Measurements from ENCODE around the gene BTBD9. TPM values are rescaled to one million over a fixed set of nuclear protein-coding genes. Genes with fewer than 3 reads are reported as not detected.

The BTBD9 gene
- total RNA-seq, 5 donors from 2014 or later (not counting 1 experiment from before 2014, with no cell fraction given): 29.3 to 67.7 (median 38.1) TPM

GRCh38 chr6:38501931-38502330, 137.8 kb downstream of the BTBD9 start:
- Histone ChIP-seq H3K4me3 (ENCODE audit: control insufficient read depth in 1 of 2, extremely low read depth in 1 of 2, low read length in 1 of 2) (no peak overlapping the region), H3K9me3 (no peaks in the 10 kb centered on the region), H3K27ac (ENCODE audit: low read length) (no peak overlapping the region), H3K27me3 (replicated peaks in 1 of 2; ENCODE audit: control insufficient read depth in 2 of 2, extremely low read depth in 1 of 2, insufficient read depth in 2 of 2, low read length in 1 of 2) (no peaks in the 10 kb centered on the region), H3K36me3 (ENCODE audit: control insufficient read depth in 2 of 2, extremely low read depth in 1 of 2, insufficient read depth in 1 of 2, low read length in 1 of 2) (no peaks in the 10 kb centered on the region), H3K4me1 (ENCODE audit: control insufficient read depth in 1 of 2, extremely low read depth in 1 of 2, insufficient read depth in 2 of 2, low read length in 2 of 2) (no peaks in the 10 kb centered on the region)
- H3K9me3 Mint-ChIP-seq: no peaks in the 10 kb centered on the region
- H3K4me1 Mint-ChIP-seq: no peaks in the 10 kb centered on the region
- no CpG with 5 or more reads among the region's 1 CpG for WGBS (ENCODE audit: insufficient coverage)
- DNase-seq: no peak
- POLR2A ChIA-PET: interaction anchor here in 1 of 2 donors (0.5 kb wide), 2 partner anchors 12 to 201 kb away, joined by 3 to 4 read pairs; no protein-coding TSS in a partner anchor
- no peaks in the 10 kb centered on the region for H3K36me3 Mint-ChIP-seq
- no peak for ATAC-seq (replicated peaks in 1 of 4)
- CTCF ChIA-PET: interaction anchor here in 1 of 2 donors (0.6 to 1.2 kb wide), 2 partner anchors 8 to 600 kb away, joined by 6 to 10 read pairs; no protein-coding TSS in a partner anchor
- no peak overlapping the region for H3K27ac Mint-ChIP-seq
- no peak overlapping the region for H3K4me3 Mint-ChIP-seq
- no peaks in the 10 kb centered on the region for H3K27me3 Mint-ChIP-seq

- Histone ChIP-seq H3K9me3 (no peaks in the 10 kb centered on the region), H3K4me1 (ENCODE audit: control insufficient read depth in 1 of 2, extremely low read depth in 1 of 2, insufficient read depth in 2 of 2, low read length in 2 of 2) (no peaks in the 10 kb centered on the region), H3K27me3 (replicated peaks in 1 of 2; ENCODE audit: control insufficient read depth in 2 of 2, extremely low read depth in 1 of 2, insufficient read depth in 2 of 2, low read length in 1 of 2) (no peaks in the 10 kb centered on the region), H3K36me3 (ENCODE audit: control insufficient read depth in 2 of 2, extremely low read depth in 1 of 2, insufficient read depth in 1 of 2, low read length in 1 of 2) (no peaks in the 10 kb centered on the region), H3K27ac (ENCODE audit: low read length) (no peak overlapping the region), H3K4me3 (ENCODE audit: control insufficient read depth in 1 of 2, extremely low read depth in 1 of 2, low read length in 1 of 2) (no peak overlapping the region)
- no peaks in the 10 kb centered on the region for H3K36me3 Mint-ChIP-seq
- 92% methylated on average over 5 of the region's 5 CpGs for WGBS (ENCODE audit: insufficient coverage)
- CTCF ChIA-PET: no interaction called here
- POLR2A ChIA-PET: no interaction called here
- no peak overlapping the region for H3K27ac Mint-ChIP-seq
- H3K4me1 Mint-ChIP-seq: no peaks in the 10 kb centered on the region
- H3K27me3 Mint-ChIP-seq: no peaks in the 10 kb centered on the region
- DNase-seq: no peak
- H3K4me3 Mint-ChIP-seq: no peak overlapping the region
- no peaks in the 10 kb centered on the region for H3K9me3 Mint-ChIP-seq
- ATAC-seq (replicated peaks in 1 of 4): no peak
Measured at GRCh38 chr6:38499529-38500096, 140.1 kb downstream of the BTBD9 start.

GRCh38 chr6:38498805-38499445, 140.8 kb downstream of the BTBD9 start:
- Histone ChIP-seq H3K4me3 (ENCODE audit: control insufficient read depth in 1 of 2, extremely low read depth in 1 of 2, low read length in 1 of 2) (no peak overlapping the region), H3K36me3 (ENCODE audit: control insufficient read depth in 2 of 2, extremely low read depth in 1 of 2, insufficient read depth in 1 of 2, low read length in 1 of 2) (no peaks in the 10 kb centered on the region), H3K27me3 (replicated peaks in 1 of 2; ENCODE audit: control insufficient read depth in 2 of 2, extremely low read depth in 1 of 2, insufficient read depth in 2 of 2, low read length in 1 of 2) (no peaks in the 10 kb centered on the region), H3K4me1 (ENCODE audit: control insufficient read depth in 1 of 2, extremely low read depth in 1 of 2, insufficient read depth in 2 of 2, low read length in 2 of 2) (no peaks in the 10 kb centered on the region), H3K27ac (ENCODE audit: low read length) (no peak overlapping the region), H3K9me3 (no peaks in the 10 kb centered on the region)
- no peak for DNase-seq
- no peaks in the 10 kb centered on the region for H3K9me3 Mint-ChIP-seq
- peaks cover 0 to 4% (median 2%) of the 10 kb centered on the region in 3 donors for H3K4me1 Mint-ChIP-seq
- WGBS (ENCODE audit: insufficient coverage): 100% methylated on average over 2 of the region's 5 CpGs
- ChIA-PET POLR2A (no interaction called here), CTCF (interaction anchor here (0.7 kb wide), 4 partner anchors 11 to 136 kb away, joined by 3 to 6 read pairs (median 4); no protein-coding TSS in a partner anchor)
- H3K27me3 Mint-ChIP-seq: no peaks in the 10 kb centered on the region
- ATAC-seq (replicated peaks in 1 of 4): no peak
- no peak overlapping the region for H3K27ac Mint-ChIP-seq
- no peaks in the 10 kb centered on the region for H3K36me3 Mint-ChIP-seq
- no peak overlapping the region for H3K4me3 Mint-ChIP-seq

GRCh38 chr6:38498085-38498484, 141.6 kb downstream of the BTBD9 start:
- Histone ChIP-seq H3K27me3 (replicated peaks in 1 of 2; ENCODE audit: control insufficient read depth in 2 of 2, extremely low read depth in 1 of 2, insufficient read depth in 2 of 2, low read length in 1 of 2) (no peaks in the 10 kb centered on the region), H3K4me1 (ENCODE audit: control insufficient read depth in 1 of 2, extremely low read depth in 1 of 2, insufficient read depth in 2 of 2, low read length in 2 of 2) (no peaks in the 10 kb centered on the region), H3K4me3 (ENCODE audit: control insufficient read depth in 1 of 2, extremely low read depth in 1 of 2, low read length in 1 of 2) (no peak overlapping the region), H3K9me3 (no peaks in the 10 kb centered on the region), H3K27ac (ENCODE audit: low read length) (no peak overlapping the region), H3K36me3 (ENCODE audit: control insufficient read depth in 2 of 2, extremely low read depth in 1 of 2, insufficient read depth in 1 of 2, low read length in 1 of 2) (no peaks in the 10 kb centered on the region)
- Mint-ChIP-seq H3K36me3 (no peaks in the 10 kb centered on the region), H3K4me3 (no peak overlapping the region), H3K4me1 (peaks cover 0 to 4% (median 4%) of the 10 kb centered on the region in 3 donors), H3K9me3 (no peaks in the 10 kb centered on the region), H3K27ac (no peak overlapping the region), H3K27me3 (no peaks in the 10 kb centered on the region)
- ChIA-PET CTCF (interaction anchor here (0.6 to 0.7 kb wide), 6 partner anchors 12 to 697 kb away, joined by 3 to 6 read pairs (median 4); no protein-coding TSS in a partner anchor), POLR2A (no interaction called here)
- ATAC-seq (replicated peaks in 1 of 4): no peak
- 100% methylated on average over 1 of the region's 1 CpG for WGBS (ENCODE audit: insufficient coverage)
- no peak for DNase-seq

GRCh38 chr6:38497546-38497945, 142.2 kb downstream of the BTBD9 start:
- no peaks in the 10 kb centered on the region for H3K27me3 Mint-ChIP-seq
- ATAC-seq (replicated peaks in 1 of 4): no peak
- H3K27ac Mint-ChIP-seq: no peak overlapping the region
- no peaks in the 10 kb centered on the region for H3K4me1 ChIP-seq (ENCODE audit: control insufficient read depth in 1 of 2, extremely low read depth in 1 of 2, insufficient read depth in 2 of 2, low read length in 2 of 2)
- ChIA-PET CTCF (interaction anchor here in 1 of 2 donors (0.6 to 0.7 kb wide), 2 partner anchors 158 to 696 kb away, joined by 3 read pairs; no protein-coding TSS in a partner anchor), POLR2A (no interaction called here)
- no peak overlapping the region for H3K4me3 Mint-ChIP-seq
- H3K4me3 ChIP-seq (ENCODE audit: control insufficient read depth in 1 of 2, extremely low read depth in 1 of 2, low read length in 1 of 2): no peak overlapping the region
- no peaks in the 10 kb centered on the region for H3K9me3 Mint-ChIP-seq
- DNase-seq: no peak
- no peaks in the 10 kb centered on the region for H3K36me3 Mint-ChIP-seq
- no peaks in the 10 kb centered on the region for H3K27me3 ChIP-seq (replicated peaks in 1 of 2; ENCODE audit: control insufficient read depth in 2 of 2, extremely low read depth in 1 of 2, insufficient read depth in 2 of 2, low read length in 1 of 2)
- H3K36me3 ChIP-seq (ENCODE audit: control insufficient read depth in 2 of 2, extremely low read depth in 1 of 2, insufficient read depth in 1 of 2, low read length in 1 of 2): no peaks in the 10 kb centered on the region
- H3K9me3 ChIP-seq: no peaks in the 10 kb centered on the region
- peaks cover 0 to 4% (median 4%) of the 10 kb centered on the region in 3 donors for H3K4me1 Mint-ChIP-seq
- H3K27ac ChIP-seq (ENCODE audit: low read length): no peak overlapping the region
- no CpG with 5 or more reads among the region's 2 CpGs for WGBS (ENCODE audit: insufficient coverage)

GRCh38 chr6:38495922-38496635, 143.7 kb downstream of the BTBD9 start:
- POLR2A ChIA-PET: no interaction called here
- ATAC-seq (replicated peaks in 1 of 4): no peak
- H3K36me3 ChIP-seq (ENCODE audit: control insufficient read depth in 2 of 2, extremely low read depth in 1 of 2, insufficient read depth in 1 of 2, low read length in 1 of 2): no peaks in the 10 kb centered on the region
- no peak for DNase-seq
- CTCF ChIA-PET: interaction anchor here in 1 of 2 donors (0.7 kb wide), 1 partner anchor 75 kb away, joined by 4 read pairs; no protein-coding TSS in a partner anchor
- H3K27me3 Mint-ChIP-seq: no peaks in the 10 kb centered on the region
- H3K36me3 Mint-ChIP-seq: no peaks in the 10 kb centered on the region
- H3K9me3 ChIP-seq: no peaks in the 10 kb centered on the region
- no peaks in the 10 kb centered on the region for H3K27me3 ChIP-seq (replicated peaks in 1 of 2; ENCODE audit: control insufficient read depth in 2 of 2, extremely low read depth in 1 of 2, insufficient read depth in 2 of 2, low read length in 1 of 2)
- WGBS (ENCODE audit: insufficient coverage): 52% methylated on average over 2 of the region's 5 CpGs
- no peaks in the 10 kb centered on the region for H3K4me1 ChIP-seq (ENCODE audit: control insufficient read depth in 1 of 2, extremely low read depth in 1 of 2, insufficient read depth in 2 of 2, low read length in 2 of 2)
- no peak overlapping the region for H3K27ac Mint-ChIP-seq
- no peaks in the 10 kb centered on the region for H3K9me3 Mint-ChIP-seq
- peaks cover 0 to 4% (median 4%) of the 10 kb centered on the region in 3 donors for H3K4me1 Mint-ChIP-seq
- no peak overlapping the region for H3K27ac ChIP-seq (ENCODE audit: low read length)
- no peak overlapping the region for H3K4me3 ChIP-seq (ENCODE audit: control insufficient read depth in 1 of 2, extremely low read depth in 1 of 2, low read length in 1 of 2)
- no peak overlapping the region for H3K4me3 Mint-ChIP-seq

Data from T-cell (primary cell).